ENCODE measurements around the gene ZC3H8.
A peak's percentile ranks its signal among the peaks of the same experiment; 100 is the strongest.

Gene ZC3H8

GRCh38 chr2:112277596-112278220 lies 22.9 kb upstream of the ZC3H8 start:
- H3K4me2 ChIP-seq (ENCODE audit: low read length) = peak overlapping the region; percentile 95; the same call in 1 of the 2 replicates
- H3K9me2 ChIP-seq (ENCODE audit: low read depth, low read length) = no peaks in the 10 kb centered on the region

DNA sequence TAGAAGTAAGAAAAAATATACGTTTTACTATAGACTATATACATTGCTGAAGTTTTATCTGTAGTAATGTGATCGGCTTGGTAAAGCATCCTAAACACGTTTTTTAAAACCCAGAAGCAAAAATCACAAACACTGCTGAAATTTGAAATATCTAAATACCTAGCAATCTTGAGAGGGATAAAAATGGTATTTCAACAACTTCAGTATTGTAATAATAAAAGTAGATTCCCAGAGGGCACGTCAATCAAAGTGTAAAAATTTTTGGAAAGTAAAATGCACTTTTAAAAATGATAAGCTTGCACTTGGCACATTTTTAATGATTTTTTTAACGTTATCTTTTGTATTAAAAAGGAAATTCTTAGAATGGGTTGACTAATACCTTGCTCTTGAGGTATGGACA lies 22.1 kb upstream of the ZC3H8 start:
- H3K4me1 ChIP-seq (ENCODE audit: insufficient read depth, low read length, severe bottlenecking) = peaks cover 30% of the 10 kb centered on the region
- H2AFZ ChIP-seq (ENCODE audit: low read length) = no peak overlapping the region
- H4K20me1 ChIP-seq (ENCODE audit: insufficient read depth, low read length) = no peaks in the 10 kb centered on the region
- TF ChIP-seq EZH2 (IDR thresholded peaks at IDR 0.05; ENCODE audit: borderline replicate concordance, low read length) = no peak
- TF ChIP-seq CTCF (IDR thresholded peaks at IDR 0.05; ENCODE audit: low read length) = no peak
- no peaks in the 10 kb centered on the region for H3K79me2 ChIP-seq (ENCODE audit: insufficient read depth, low read length)
- no peak overlapping the region for H3K27ac ChIP-seq (ENCODE audit: low read depth, low read length, poor library complexity, severe bottlenecking)
- H3K9me3 ChIP-seq (ENCODE audit: low read length) = no peaks in the 10 kb centered on the region
- H3K4me3 ChIP-seq (ENCODE audit: low read depth, low read length, poor library complexity, severe bottlenecking) = peak overlapping the region; percentile 93
- H3K4me2 ChIP-seq (ENCODE audit: low read length) = peak overlapping the region; percentile 95
- no peaks in the 10 kb centered on the region for H3K36me3 ChIP-seq (ENCODE audit: insufficient read depth, low read length)
- H3F3A ChIP-seq (ENCODE audit: insufficient read depth, low read length) = peaks cover 4% of the 10 kb centered on the region; the same call in 1 of the 2 replicates
- H3K9ac ChIP-seq (ENCODE audit: low read length) = peak overlapping the region; percentile 100
- no peaks in the 10 kb centered on the region for H3K9me2 ChIP-seq (ENCODE audit: low read depth, low read length)
- H3K27me3 ChIP-seq (ENCODE audit: insufficient read depth, low read length) = no peaks in the 10 kb centered on the region

More at GRCh38 chr2:112277596-112278220, 22.9 kb upstream of the ZC3H8 start:
- Histone ChIP-seq H3K9ac (ENCODE audit: low read length) (no peak overlapping the region), H3K27ac (ENCODE audit: low read depth, low read length, poor library complexity, severe bottlenecking) (no peak overlapping the region), H3F3A (ENCODE audit: insufficient read depth, low read length) (peaks cover 4% of the 10 kb centered on the region; the same call in 1 of the 2 replicates), H3K27me3 (ENCODE audit: insufficient read depth, low read length) (no peaks in the 10 kb centered on the region), H3K4me1 (ENCODE audit: insufficient read depth, low read length, severe bottlenecking) (peaks cover 30% of the 10 kb centered on the region), H2AFZ (ENCODE audit: low read length) (no peak overlapping the region), H4K20me1 (ENCODE audit: insufficient read depth, low read length) (no peaks in the 10 kb centered on the region), H3K36me3 (ENCODE audit: insufficient read depth, low read length) (no peaks in the 10 kb centered on the region), H3K4me3 (ENCODE audit: low read depth, low read length, poor library complexity, severe bottlenecking) (no peak overlapping the region), H3K9me3 (ENCODE audit: low read length) (no peaks in the 10 kb centered on the region), H3K79me2 (ENCODE audit: insufficient read depth, low read length) (no peaks in the 10 kb centered on the region)
- TF ChIP-seq CTCF (IDR thresholded peaks at IDR 0.05; ENCODE audit: low read length) (no peak), EZH2 (IDR thresholded peaks at IDR 0.05; ENCODE audit: borderline replicate concordance, low read length) (no peak)

- H3F3A ChIP-seq (ENCODE audit: insufficient read depth, low read length) = peaks cover 4% of the 10 kb centered on the region; the same call in 1 of the 2 replicates
- H3K9me2 ChIP-seq (ENCODE audit: low read depth, low read length) = no peaks in the 10 kb centered on the region
- no peaks in the 10 kb centered on the region for H3K9me3 ChIP-seq (ENCODE audit: low read length)
- H3K9ac ChIP-seq (ENCODE audit: low read length) = peak overlapping the region; percentile 100
- peak overlapping the region; percentile 95 for H3K27ac ChIP-seq (ENCODE audit: low read depth, low read length, poor library complexity, severe bottlenecking)
- no peaks in the 10 kb centered on the region for H3K36me3 ChIP-seq (ENCODE audit: insufficient read depth, low read length)
- no peak for TF ChIP-seq CTCF (IDR thresholded peaks at IDR 0.05; ENCODE audit: low read length)
- peak overlapping the region; percentile 93 for H3K4me3 ChIP-seq (ENCODE audit: low read depth, low read length, poor library complexity, severe bottlenecking)
- H2AFZ ChIP-seq (ENCODE audit: low read length) = 0 out of 2 replicates have a peak overlapping the region, but pooled peaks have one; percentile 12
- H3K4me2 ChIP-seq (ENCODE audit: low read length) = peak overlapping the region; percentile 95
- no peaks in the 10 kb centered on the region for H4K20me1 ChIP-seq (ENCODE audit: insufficient read depth, low read length)
- no peaks in the 10 kb centered on the region for H3K79me2 ChIP-seq (ENCODE audit: insufficient read depth, low read length)
- peaks cover 30% of the 10 kb centered on the region for H3K4me1 ChIP-seq (ENCODE audit: insufficient read depth, low read length, severe bottlenecking)
- no peaks in the 10 kb centered on the region for H3K27me3 ChIP-seq (ENCODE audit: insufficient read depth, low read length)
Observed at GRCh38 chr2:112275887-112276773, 21.3 kb upstream of the ZC3H8 start.
